B cell (primary cell): ENCODE data around the gene DNAJC10. TPM values are rescaled to one million over a fixed set of nuclear protein-coding genes. Genes with fewer than 3 reads are reported as not detected.

Experiments used
- ATAC-seq: fragments of 200-7000 bp; cut with Tn5 transposase; one replicate; pipeline ENCODE4 v1.10.0; 2021; ENCODE audit warnings: low read depth, mild to moderate bottlenecking, moderate number of reproducible peaks, moderate library complexity
- CTCF ChIA-PET: fragments of 350-600 bp; sonication (Branson Sonifier 250); formaldehyde crosslinking; loops from one replicate; lab custom pipeline; 2021; ENCODE audit warnings: antibody characterized with exemption, inconsistent platforms; lab: Charles Lee
- POLR2A ChIA-PET: fragments of 350-600 bp; sonication (Branson Sonifier 250); formaldehyde crosslinking; loops from one replicate; lab custom pipeline; 2021; ENCODE audit warnings: antibody characterized with exemption; lab: Charles Lee
- DNase-seq: peaks from one replicate; pipeline ENCODE4 v3.0.0; 2013
- H2AFZ ChIP-seq: 2 replicates; pipeline ENCODE4 v1.6.1; 2012; ENCODE audit warnings: mild to moderate bottlenecking, low read depth, low read length; ENCODE audit not compliant: insufficient read depth, poor library complexity, severe bottlenecking
- H3K27ac ChIP-seq, 2 donors: 1 replicate in 1 of 2; 2 replicates in 1 of 2; pipeline ENCODE4 v1.5.1; 2012 to 2013; ENCODE audit warnings: low read length in 2 of 2, mild to moderate bottlenecking in 2 of 2, moderate library complexity in 1 of 2
- H3K27me3 ChIP-seq, 4 experiments: fragments of 200-600 bp in 1 of 4; sonication (generic) in 1 of 4; replicated peaks in 1 of 4; 1 replicate in 2 of 4; 2 replicates in 2 of 4; pipeline versions ENCODE4 v1.6.1 to v1.7.0; 2013 to 2016; ENCODE audit warnings: low read length in 3 of 4, mild to moderate bottlenecking in 2 of 4, mixed read lengths in 1 of 4, moderate library complexity in 1 of 4; ENCODE audit not compliant: insufficient read depth in 4 of 4, control insufficient read depth in 3 of 4; ENCODE audit errors: control extremely low read depth in 1 of 4
- H3K36me3 ChIP-seq, 2 experiments: replicated peaks in 1 of 2; 1 replicate in 1 of 2; 2 replicates in 1 of 2; pipeline versions ENCODE4 v1.6.1 to v1.7.1; 2013; ENCODE audit warnings: low read length in 1 of 2; ENCODE audit not compliant: insufficient read depth in 2 of 2, control insufficient read depth in 1 of 2; ENCODE audit errors: control extremely low read depth in 1 of 2, extremely low read depth in 1 of 2
- H3K4me1 ChIP-seq, 2 donors: fragments of 200-600 bp in 1 of 2; sonication (generic) in 1 of 2; 1 replicate in 1 of 2; 2 replicates in 1 of 2; pipeline versions ENCODE4 v1.5.1 to v1.6.1; 2013 to 2017; ENCODE audit warnings: low read length in 2 of 2; ENCODE audit not compliant: control insufficient read depth in 2 of 2, insufficient read depth in 2 of 2
- H3K4me2 ChIP-seq: replicated peaks from 2 replicates; pipeline ENCODE3; 2012; ENCODE audit warnings: mild to moderate bottlenecking, low read depth, low read length; ENCODE audit not compliant: poor library complexity, severe bottlenecking
- H3K4me3 ChIP-seq, 5 experiments: fragments of 200-600 bp in 1 of 5; sonication (generic) in 1 of 5; 1 replicate in 3 of 5; 2 replicates in 2 of 5; pipeline versions ENCODE4 v1.5.1 to v1.7.0; 2011 to 2016; ENCODE audit warnings: low read length in 4 of 5, mild to moderate bottlenecking in 4 of 5, low read depth in 2 of 5, control low read depth in 1 of 5, moderate library complexity in 1 of 5; ENCODE audit not compliant: insufficient read depth in 1 of 5; ENCODE audit errors: control extremely low read depth in 1 of 5, extremely low read depth in 1 of 5
- H3K79me2 ChIP-seq: fragments of 200-600 bp; sonication (generic); one replicate; pipeline ENCODE4 v1.6.0; 2016; ENCODE audit warnings: low read length; ENCODE audit not compliant: control insufficient read depth, insufficient read depth
- H3K9ac ChIP-seq: fragments of 200-600 bp; sonication (generic); 2 replicates; pipeline ENCODE4 v1.6.1; 2017; ENCODE audit warnings: mild to moderate bottlenecking, low read length, moderate library complexity
- H3K9me3 ChIP-seq, 3 donors: one replicate each; pipeline versions ENCODE4 v1.6.1 to v1.7.1; 2013; ENCODE audit warnings: low read length in 2 of 3; ENCODE audit not compliant: control insufficient read depth in 2 of 3, insufficient read depth in 1 of 3; ENCODE audit errors: control extremely low read depth in 1 of 3
- H4K20me1 ChIP-seq: 2 replicates; pipeline ENCODE4 v1.6.0; 2012; ENCODE audit warnings: mild to moderate bottlenecking, low read length; ENCODE audit not compliant: insufficient read depth, control insufficient read depth, poor library complexity, severe bottlenecking
- H3K27ac Mint-ChIP-seq: one replicate; pipeline ENCODE4 v1.8.0; 2021; ENCODE audit warnings: mixed read lengths
- H3K27me3 Mint-ChIP-seq: one replicate; pipeline ENCODE4 v1.8.0; 2021; ENCODE audit warnings: mixed read lengths
- H3K4me1 Mint-ChIP-seq: one replicate; pipeline ENCODE4 v1.8.0; 2021; ENCODE audit warnings: mixed read lengths
- H3K4me3 Mint-ChIP-seq: one replicate; pipeline ENCODE4 v1.8.0; 2021; ENCODE audit warnings: mixed read lengths
- H3K9me3 Mint-ChIP-seq: one replicate; pipeline ENCODE4 v1.8.0; 2022; ENCODE audit warnings: mixed read lengths; ENCODE audit not compliant: insufficient read depth
- CTCF ChIP-seq: fragments of 200-600 bp; IDR thresholded peaks from one replicate; pipeline ENCODE4 v1.8.0; 2022; ENCODE audit warnings: antibody characterized with exemption, mild to moderate bottlenecking
- EZH2 ChIP-seq: IDR thresholded peaks from 2 replicates; pipeline ENCODE4 v1.6.1; 2012; ENCODE audit warnings: borderline replicate concordance, low read depth, mild to moderate bottlenecking, moderate library complexity, low read length; ENCODE audit not compliant: insufficient read depth, poor library complexity, severe bottlenecking
- WGBS: methylation state at CpG from one replicate; pipeline ENCODE4 v1.1.5; 2013; ENCODE audit warnings: missing lambda C conversion rate; ENCODE audit not compliant: insufficient coverage; 5-methylcytosine and 5-hydroxymethylcytosine counted together
- intact Hi-C: fragments of 100-400 bp; cut with micrococcal nuclease; formaldehyde crosslinking; loops from one replicate; pipeline ENCODE4 v1.10.0; 2022
- polyA plus RNA-seq: library from polyadenylated mRNA; depleted of rRNA; stranded (reverse); fragments of >200 nt; gene quantifications from 2 replicates; pipeline ENCODE4 v1.2.3, GENCODE V29; 2012
- total RNA-seq, 2 donors: library from RNA; stranded (reverse); fragments of 120-200 nt in 1 of 2; gene quantifications; 1 replicate in 1 of 2; 2 replicates in 1 of 2; pipeline versions ENCODE4 v1.2.3 to v1.2.4, GENCODE V29; 2013 to 2022

DNAJC10 gene
- total and polyA plus RNA-seq, 2 donors (not counting 1 experiment from before 2014, with no cell fraction given) = 41.3 to 115 TPM

GRCh38 chr2:182826064-182826463 lies 110.0 kb downstream of the DNAJC10 start:
- Mint-ChIP-seq H3K4me3 (no peak overlapping the region), H3K9me3 (no peaks in the 10 kb centered on the region), H3K27ac (no peak overlapping the region), H3K4me1 (no peaks in the 10 kb centered on the region), H3K27me3 (peaks cover 19% of the 10 kb centered on the region)
- no peaks in the 10 kb centered on the region for H3K9me3 ChIP-seq
- no peak overlapping the region for H2AFZ ChIP-seq
- H3K4me2 ChIP-seq = no peak overlapping the region
- POLR2A ChIA-PET = no interaction called here
- CTCF ChIA-PET = no interaction called here
- no peak for DNase-seq
- H3K36me3 ChIP-seq = no peaks in the 10 kb centered on the region
- intact Hi-C loops = no loop called here
- no peak overlapping the region for H3K9ac ChIP-seq
- H3K79me2 ChIP-seq = no peaks in the 10 kb centered on the region
- no peak for ATAC-seq
- H3K4me3 ChIP-seq = no peak overlapping the region
- no peak for TF ChIP-seq CTCF
- TF ChIP-seq EZH2 = no peak
- H3K4me1 ChIP-seq = no peaks in the 10 kb centered on the region
- peaks cover 0 to 4% (median 0%) of the 10 kb centered on the region in 4 experiments for H3K27me3 ChIP-seq
- no peaks in the 10 kb centered on the region for H4K20me1 ChIP-seq
- no peak overlapping the region for H3K27ac ChIP-seq
- WGBS = no CpG with 5 or more reads among the region's 1 CpG

DNA sequence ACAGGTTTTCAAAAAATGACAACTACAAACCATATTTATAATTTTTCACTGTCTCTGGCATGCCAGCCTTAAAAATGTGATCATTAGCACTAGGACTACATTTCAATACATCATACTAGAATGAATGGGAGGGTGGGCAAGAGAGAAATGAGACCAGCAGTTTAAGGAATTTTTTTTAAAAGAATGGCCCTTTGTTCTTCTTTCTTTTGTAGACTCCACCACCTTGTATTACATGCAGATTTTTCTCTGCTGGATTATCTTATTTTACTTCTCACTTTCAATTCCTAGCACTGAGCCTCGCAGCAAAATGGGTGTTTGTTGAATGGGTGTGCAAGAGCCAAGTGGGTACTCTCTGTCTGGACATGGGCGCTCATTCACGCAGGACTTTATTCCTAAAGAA lies 110.4 kb downstream of the DNAJC10 start:
- ATAC-seq (no peak), DNase-seq (no peak)
- intact Hi-C loops = no loop called here
- no peak overlapping the region for H3K9ac ChIP-seq
- H3K9me3 ChIP-seq = no peaks in the 10 kb centered on the region
- POLR2A ChIA-PET = no interaction called here
- peaks cover 0 to 4% (median 0%) of the 10 kb centered on the region in 4 experiments for H3K27me3 ChIP-seq
- no peaks in the 10 kb centered on the region for H3K36me3 ChIP-seq
- Mint-ChIP-seq H3K27me3 (peaks cover 16% of the 10 kb centered on the region), H3K9me3 (no peaks in the 10 kb centered on the region), H3K4me3 (no peak overlapping the region), H3K27ac (no peak overlapping the region), H3K4me1 (no peaks in the 10 kb centered on the region)
- no peak overlapping the region for H2AFZ ChIP-seq
- no peak for TF ChIP-seq EZH2
- TF ChIP-seq CTCF = no peak
- no peaks in the 10 kb centered on the region for H3K79me2 ChIP-seq
- H3K27ac ChIP-seq = no peak overlapping the region
- H3K4me3 ChIP-seq = no peak overlapping the region
- no peak overlapping the region for H3K4me2 ChIP-seq
- H3K4me1 ChIP-seq = no peaks in the 10 kb centered on the region
- 100% methylated on average over 2 of the region's 3 CpGs for WGBS
- no peaks in the 10 kb centered on the region for H4K20me1 ChIP-seq
- CTCF ChIA-PET = no interaction called here
